A549 (cell line): ENCODE results near the gene DUSP23. TPM values are rescaled to one million over a fixed set of nuclear protein-coding genes. Genes with fewer than 3 reads are reported as not detected.

ENCODE experiments used
- ATAC-seq, 2 experiments: fragments of 200-7000 bp in 1 of 2; fragments of >200 bp in 1 of 2; cut with Nextera tagmentation in 1 of 2; cut with Tn5 transposase in 1 of 2; 3 replicates each; pipeline versions ENCODE4 v1.8.0 to v1.9.1; 2018 to 2020; ENCODE audit warnings: mild to moderate bottlenecking in 1 of 2, moderate library complexity in 1 of 2
- CTCF ChIA-PET: fragments of 300-600 bp; sonication (Branson Sonifier 250); formaldehyde crosslinking; extraction: SDS; loops from one replicate; lab custom pipeline; 2021; ENCODE audit warnings: antibody characterized with exemption, inconsistent platforms; lab: Yijun Ruan, JAX
- POLR2A ChIA-PET: fragments of 350-600 bp; formaldehyde crosslinking; extraction: SDS; loops from one replicate; lab custom pipeline; 2021; ENCODE audit warnings: antibody characterized with exemption, inconsistent platforms; lab: Yijun Ruan, JAX
- DNase-seq, 2 experiments: peaks; one replicate each; pipeline versions ENCODE4 v3.0.0 to v3.0.0-alpha.2; 2011 to 2016; ENCODE audit warnings: low read depth in 1 of 2, low spot score in 1 of 2
- FAIRE-seq: peaks from 2 replicates; lab custom pipeline; 2011; peaks lifted over from hg19 to GRCh38; lab: Jason Lieb, UNC
- H3K27ac ChIP-seq, 2 experiments: fragments of >200 bp; sonication (Bioruptor Twin); formaldehyde crosslinking; 3 replicates each; pipeline ENCODE4 v1.5.1; 2016 to 2017
- H3K4me1 ChIP-seq: fragments of >200 bp; sonication (Bioruptor Twin); formaldehyde crosslinking; 3 replicates; pipeline ENCODE4 v1.6.1; 2016
- H3K4me2 ChIP-seq: fragments of >200 bp; sonication (Bioruptor Twin); formaldehyde crosslinking; 3 replicates; pipeline ENCODE4 v1.6.1; 2016
- H3K4me3 ChIP-seq: fragments of >200 bp; sonication (Bioruptor Twin); formaldehyde crosslinking; 3 replicates; pipeline ENCODE4 v1.5.1; 2016
- H3K9me3 ChIP-seq: fragments of >200 bp; sonication (Bioruptor Twin); formaldehyde crosslinking; 3 replicates; pipeline ENCODE4 v1.6.1; 2016
- BCL3 ChIP-seq: fragments of >200 bp; sonication (Bioruptor Twin); formaldehyde crosslinking; IDR thresholded peaks from 3 replicates; pipeline ENCODE4 v1.6.1; 2016
- BHLHE40 ChIP-seq: IDR thresholded peaks from 2 replicates; pipeline ENCODE4 v1.6.1; 2012; ENCODE audit warnings: low read depth, low read length, inconsistent platforms
- CBX8 ChIP-seq: fragments of 200-600 bp; sonication (generic); IDR thresholded peaks from 2 replicates; pipeline ENCODE4 v1.6.1; 2016
- CEBPB ChIP-seq, 2 experiments: fragments of >200 bp in 1 of 2; sonication (Bioruptor Twin) in 1 of 2; formaldehyde crosslinking in 1 of 2; IDR thresholded peaks; 2 replicates each; pipeline ENCODE4 v1.6.1; 2012 to 2016
- CTCF ChIP-seq: fragments of >200 bp; sonication (Bioruptor Twin); formaldehyde crosslinking; IDR thresholded peaks from 3 replicates; pipeline ENCODE4 v1.5.1; 2016
- EHF ChIP-seq: fragments of 250-450 bp; sonication (Bioruptor Pico); IDR thresholded peaks from 2 replicates; pipeline ENCODE4 v1.5.0; 2020; ENCODE audit warnings: mild to moderate bottlenecking
- ELK1 ChIP-seq: fragments of 150-350 bp; IDR thresholded peaks from 2 replicates; pipeline ENCODE4 v1.6.1; 2014; ENCODE audit warnings: low read depth, mild to moderate bottlenecking, low read length
- FOSB ChIP-seq: fragments of 250-450 bp; sonication (Bioruptor Pico); IDR thresholded peaks from 2 replicates; pipeline ENCODE4 v1.5.0; 2020; ENCODE audit warnings: mild to moderate bottlenecking, moderate library complexity
- FOSL2 ChIP-seq, 2 experiments: fragments of 450-650 bp in 1 of 2; fragments of >200 bp in 1 of 2; sonication (Bioruptor Twin) in 1 of 2; formaldehyde crosslinking; IDR thresholded peaks; 2 replicates each; pipeline versions ENCODE4 v1.5.0 to v1.6.1; 2016 to 2020; ENCODE audit warnings: mild to moderate bottlenecking in 1 of 2, moderate library complexity in 1 of 2
- FOXS1 ChIP-seq: fragments of 250-450 bp; sonication (Bioruptor Pico); IDR thresholded peaks from 2 replicates; pipeline ENCODE4 v1.5.0; 2020; ENCODE audit warnings: mild to moderate bottlenecking, moderate library complexity
- HDAC2 ChIP-seq: fragments of 200-600 bp; sonication (generic); IDR thresholded peaks from 2 replicates; pipeline ENCODE4 v1.6.1; 2016
- HOXB13 ChIP-seq: fragments of 250-450 bp; sonication (Bioruptor Pico); IDR thresholded peaks from 2 replicates; pipeline ENCODE4 v1.5.0; 2020; ENCODE audit warnings: low read depth, mild to moderate bottlenecking, moderate library complexity
- KDM1A ChIP-seq: fragments of 200-600 bp; sonication (generic); IDR thresholded peaks from 2 replicates; pipeline ENCODE4 v1.6.1; 2016; ENCODE audit warnings: low read depth, mild to moderate bottlenecking
- MAX ChIP-seq: IDR thresholded peaks from 2 replicates; pipeline ENCODE4 v1.6.1; 2012
- MAZ ChIP-seq: fragments of 150-350 bp; IDR thresholded peaks from 2 replicates; pipeline ENCODE4 v1.6.1; 2014; ENCODE audit warnings: antibody characterized with exemption, low read depth, low read length, borderline replicate concordance
- MYC ChIP-seq: IDR thresholded peaks from 2 replicates; pipeline ENCODE4 v1.6.1; 2012; ENCODE audit warnings: mild to moderate bottlenecking, inconsistent platforms, low read length, improper control_type of control experiment, borderline replicate concordance
- NFE2L2 ChIP-seq: fragments of 150-350 bp; conservative IDR thresholded peaks from 2 replicates; pipeline ENCODE4 v1.6.1; 2014; ENCODE audit warnings: low read length
- NPAS2 ChIP-seq: fragments of 250-450 bp; sonication (Bioruptor Pico); IDR thresholded peaks from 2 replicates; pipeline ENCODE4 v1.8.0; 2022; ENCODE audit warnings: mild to moderate bottlenecking, moderate library complexity, borderline replicate concordance
- POLR2AphosphoS2 ChIP-seq: conservative IDR thresholded peaks from 2 replicates; pipeline ENCODE4 v1.6.1; 2012; ENCODE audit warnings: low read length, improper control_type of control experiment, inconsistent platforms
- RAD21 ChIP-seq, 2 experiments: fragments of >200 bp in 1 of 2; sonication (Bioruptor Twin) in 1 of 2; formaldehyde crosslinking in 1 of 2; IDR thresholded peaks in 1 of 2; conservative IDR thresholded peaks in 1 of 2; 2 replicates in 1 of 2; 3 replicates in 1 of 2; pipeline ENCODE4 v1.6.1; 2012 to 2018; ENCODE audit warnings: inconsistent platforms in 1 of 2
- SMC3 ChIP-seq: fragments of >200 bp; sonication (Bioruptor Twin); formaldehyde crosslinking; IDR thresholded peaks from 3 replicates; pipeline ENCODE4 v1.6.1; 2018; ENCODE audit warnings: inconsistent platforms
- SREBF2 ChIP-seq: fragments of 450-650 bp; IDR thresholded peaks from 2 replicates; pipeline ENCODE4 v1.6.1; 2014; ENCODE audit warnings: mild to moderate bottlenecking, moderate library complexity
- TFCP2L1 ChIP-seq: fragments of 250-450 bp; sonication (Bioruptor Pico); IDR thresholded peaks from 2 replicates; pipeline ENCODE4 v1.5.0; 2021; ENCODE audit warnings: mild to moderate bottlenecking
- ZC3H11A ChIP-seq: fragments of 450-650 bp; IDR thresholded peaks from 2 replicates; pipeline ENCODE4 v1.6.1; 2014; ENCODE audit warnings: antibody characterized with exemption, mild to moderate bottlenecking
- ZNF302 ChIP-seq: fragments of 250-450 bp; sonication (Bioruptor Pico); IDR thresholded peaks from 2 replicates; pipeline ENCODE4 v1.9.0; 2021; ENCODE audit warnings: inconsistent platforms, mild to moderate bottlenecking, moderate library complexity
- ZSCAN20 ChIP-seq: fragments of 250-450 bp; sonication (Bioruptor Pico); IDR thresholded peaks from 2 replicates; pipeline ENCODE4 v1.8.0; 2022; ENCODE audit warnings: mild to moderate bottlenecking, moderate library complexity
- WGBS: methylation state at CpG from one replicate; pipeline ENCODE4 v1.1.6; 2017; ENCODE audit errors: missing lambda C conversion rate; 5-methylcytosine and 5-hydroxymethylcytosine counted together
- polyA plus RNA-seq, 4 experiments: library from polyadenylated mRNA; depleted of rRNA in 3 of 4; stranded (reverse); fragments of >200 nt; fragmentation: RNase III in 1 of 4; extraction: RNeasy Plus Mini Kit Qiagen cat#74134 plus additional on column Dnase treatment in 1 of 4; gene quantifications; 2 replicates in 3 of 4; 3 replicates in 1 of 4; pipeline ENCODE4 v1.2.3, GENCODE V29; 2011 to 2017

Gene DUSP23
- polyA plus RNA-seq, 2 of the 4 experiments (the other 2 are of a cell fraction) = 32.3 to 60.1 TPM

GRCh38 chr1:159795534-159795933 lies 14.8 kb downstream of the DUSP23 start:
- POLR2A ChIA-PET = no interaction called here
- Histone ChIP-seq H3K4me3 (no peak overlapping the region), H3K27ac (no peak overlapping the region), H3K4me1 (no peaks in the 10 kb centered on the region), H3K9me3 (no peaks in the 10 kb centered on the region), H3K4me2 (no peak overlapping the region)
- 50% methylated on average over 5 of the region's 5 CpGs for WGBS
- CTCF ChIA-PET = interaction anchor here (1.3 to 16.7 kb wide), 2 partner anchors 32 to 96 kb away, joined by 3 to 565 read pairs; partner anchors contain the start of gene SLAMF8
- ATAC-seq (no peak), FAIRE-seq (no peak), DNase-seq (no peak)
- TF ChIP-seq BCL3 (no peak), MAX (no peak), ELK1 (no peak), BHLHE40 (no peak), CBX8 (no peak), FOSL2 (IDR thresholded peaks at IDR 0.05) (no peak), FOSL2 (CRISPR knock-in tag; IDR thresholded peaks at IDR 0.05) (no peak), EHF (CRISPR knock-in tag) (no peak), ZSCAN20 (CRISPR knock-in tag) (no peak)

GRCh38 chr1:159798893-159799292 lies 18.1 kb downstream of the DUSP23 start:
- TF ChIP-seq CEBPB (IDR thresholded peaks at IDR 0.05) (no peak), ZC3H11A (no peak), SREBF2 (no peak), FOXS1 (no peak), RAD21 (conservative IDR thresholded peaks at IDR 0.05 in 1 of 2, IDR thresholded peaks at IDR 0.05 in 1 of 2) (peak; percentile 87), NPAS2 (CRISPR knock-in tag) (no peak), POLR2AphosphoS2 (no peak), HDAC2 (no peak), BHLHE40 (no peak), HOXB13 (CRISPR knock-in tag) (no peak), TFCP2L1 (CRISPR knock-in tag) (no peak), FOSL2 (IDR thresholded peaks at IDR 0.05) (no peak), FOSL2 (CRISPR knock-in tag; IDR thresholded peaks at IDR 0.05) (no peak), KDM1A (no peak), FOSB (CRISPR knock-in tag) (no peak), MYC (peak; percentile 69), MAX (peak; percentile 60; the same call in 1 of the 2 replicates), NFE2L2 (no peak), SMC3 (peak; percentile 96), ZNF302 (CRISPR knock-in tag) (no peak), CBX8 (no peak), CTCF (peak; percentile 88), ZSCAN20 (CRISPR knock-in tag) (no peak), MAZ (no peak)
- CTCF ChIA-PET = interaction anchor here (0.6 to 16.7 kb wide), 43 partner anchors 9 to 666 kb away, joined by 3 to 565 read pairs (median 7); partner anchors contain the start of genes DUSP23, SLAMF8 and TAGLN2
- Histone ChIP-seq H3K9me3 (no peaks in the 10 kb centered on the region; the same call in 2 of the 3 replicates), H3K4me1 (no peaks in the 10 kb centered on the region), H3K4me3 (no peak overlapping the region), H3K27ac (no peak overlapping the region), H3K4me2 (no peak overlapping the region)
- ATAC-seq = peak; percentile 91 to 99
- FAIRE-seq = peak; percentile 61
- POLR2A ChIA-PET = interaction anchor here (2.4 kb wide), 1 partner anchor 91 kb away, joined by 12 read pairs; no protein-coding TSS in a partner anchor
- 0% methylated on average over 2 of the region's 2 CpGs for WGBS
- DNase-seq = peak; percentile 86 to 91
